ENCODE measurements around the gene COL20A1. TPM values are rescaled to one million over a fixed set of nuclear protein-coding genes. Genes with fewer than 3 reads are reported as not detected.

COL20A1 gene
- total RNA-seq, 4 donors from 2014 or later = 0.97 to 1.2 TPM; not detected in 2

DNA sequence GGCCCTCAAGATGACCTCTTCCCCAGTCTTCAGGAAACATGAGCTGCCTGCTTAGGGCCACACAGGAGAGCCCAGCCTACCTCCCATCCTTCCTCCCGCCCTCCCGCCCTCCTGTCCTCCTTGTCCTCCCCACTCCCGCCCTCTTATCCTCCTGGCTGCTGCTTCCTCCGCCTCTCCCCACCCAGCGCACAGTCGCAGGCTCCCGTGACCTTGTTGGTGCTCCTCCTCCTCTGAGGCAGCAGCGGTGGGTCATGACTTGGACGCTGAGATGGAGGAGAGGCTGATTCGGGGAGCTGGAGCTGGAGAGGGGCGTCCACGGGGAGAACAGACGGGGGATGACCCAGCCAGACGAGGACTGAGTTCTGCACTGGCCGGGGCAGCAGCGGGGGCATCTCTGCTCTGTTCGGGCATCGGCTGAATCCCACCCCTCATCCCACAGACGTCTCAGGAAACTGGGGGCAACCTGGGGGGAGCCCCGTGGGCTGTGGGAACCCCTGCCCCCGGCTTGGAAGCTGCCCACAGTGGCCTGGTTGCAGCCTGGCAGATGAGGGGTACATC, 35.8 kb downstream of the COL20A1 start:
- no peaks in the 10 kb centered on the region for H3K27me3 ChIP-seq
- no peak overlapping the region for H3K4me3 ChIP-seq
- no peak for DNase-seq
- TF ChIP-seq POLR2A (IDR thresholded peaks at IDR 0.05) = no peak
- TF ChIP-seq, protein P1, sequence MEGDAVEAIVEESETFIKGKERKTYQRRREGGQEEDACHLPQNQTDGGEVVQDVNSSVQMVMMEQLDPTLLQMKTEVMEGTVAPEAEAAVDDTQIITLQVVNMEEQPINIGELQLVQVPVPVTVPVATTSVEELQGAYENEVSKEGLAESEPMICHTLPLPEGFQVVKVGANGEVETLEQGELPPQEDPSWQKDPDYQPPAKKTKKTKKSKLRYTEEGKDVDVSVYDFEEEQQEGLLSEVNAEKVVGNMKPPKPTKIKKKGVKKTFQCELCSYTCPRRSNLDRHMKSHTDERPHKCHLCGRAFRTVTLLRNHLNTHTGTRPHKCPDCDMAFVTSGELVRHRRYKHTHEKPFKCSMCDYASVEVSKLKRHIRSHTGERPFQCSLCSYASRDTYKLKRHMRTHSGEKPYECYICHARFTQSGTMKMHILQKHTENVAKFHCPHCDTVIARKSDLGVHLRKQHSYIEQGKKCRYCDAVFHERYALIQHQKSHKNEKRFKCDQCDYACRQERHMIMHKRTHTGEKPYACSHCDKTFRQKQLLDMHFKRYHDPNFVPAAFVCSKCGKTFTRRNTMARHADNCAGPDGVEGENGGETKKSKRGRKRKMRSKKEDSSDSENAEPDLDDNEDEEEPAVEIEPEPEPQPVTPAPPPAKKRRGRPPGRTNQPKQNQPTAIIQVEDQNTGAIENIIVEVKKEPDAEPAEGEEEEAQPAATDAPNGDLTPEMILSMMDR (IDR thresholded peaks at IDR 0.05) = no peak
- peaks cover 0 to 3% of the 10 kb centered on the region in 2 donors for H3K9me3 ChIP-seq
- H3K4me1 ChIP-seq = no peaks in the 10 kb centered on the region
- intact Hi-C loops (cut with DNase I; ENCODE audit: low total_unique reads) = no loop called here
- H3K27ac ChIP-seq = no peak overlapping the region
- no peaks in the 10 kb centered on the region for H3K36me3 ChIP-seq

DNA sequence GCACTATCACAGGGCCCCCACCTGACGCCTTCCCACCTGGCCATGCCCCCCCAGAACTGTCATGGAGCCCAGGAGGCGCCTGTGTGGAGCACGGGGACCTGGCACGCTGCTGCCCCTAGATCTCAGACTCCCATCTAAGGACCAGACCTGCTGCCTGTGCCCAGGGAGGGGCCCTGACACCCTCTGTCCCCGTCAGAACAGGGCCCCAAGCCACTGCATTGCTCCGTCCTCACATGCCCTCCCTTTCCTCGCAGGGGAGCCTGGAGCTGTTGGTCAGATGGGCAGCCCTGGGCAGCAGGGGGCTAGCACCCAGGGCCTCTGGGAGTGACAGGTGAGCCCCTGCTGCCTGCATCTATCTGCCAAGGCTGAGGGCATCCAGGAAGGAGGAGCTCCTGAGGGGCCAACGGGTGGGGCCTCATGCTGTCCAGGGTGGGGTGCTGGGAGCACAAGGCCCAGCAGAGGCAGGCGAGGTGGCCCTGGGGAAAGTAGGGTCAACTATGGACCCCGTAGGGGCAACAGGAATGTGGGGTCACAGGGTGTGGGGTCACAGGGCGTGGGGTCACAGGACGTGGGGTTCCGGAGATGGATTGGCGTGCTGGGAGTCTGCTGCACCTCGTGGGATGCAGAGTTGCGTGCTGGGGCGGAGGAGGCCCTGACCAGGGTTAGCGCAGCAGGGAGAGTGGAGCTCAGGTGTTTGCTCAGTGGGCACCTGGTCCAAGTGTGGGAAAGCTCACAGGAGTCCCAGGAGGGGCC, 36.5 kb downstream of the COL20A1 start:
- H3K4me1 ChIP-seq = no peaks in the 10 kb centered on the region
- no peak overlapping the region for H3K4me3 ChIP-seq
- intact Hi-C loops (cut with DNase I; ENCODE audit: low total_unique reads) = no loop called here
- peaks cover 0 to 3% of the 10 kb centered on the region in 2 donors for H3K9me3 ChIP-seq
- TF ChIP-seq POLR2A (IDR thresholded peaks at IDR 0.05) = no peak
- TF ChIP-seq, protein P1 (IDR thresholded peaks at IDR 0.05) = no peak
- H3K36me3 ChIP-seq = no peaks in the 10 kb centered on the region
- no peak for DNase-seq
- H3K27ac ChIP-seq = no peak overlapping the region
- no peaks in the 10 kb centered on the region for H3K27me3 ChIP-seq

DNA sequence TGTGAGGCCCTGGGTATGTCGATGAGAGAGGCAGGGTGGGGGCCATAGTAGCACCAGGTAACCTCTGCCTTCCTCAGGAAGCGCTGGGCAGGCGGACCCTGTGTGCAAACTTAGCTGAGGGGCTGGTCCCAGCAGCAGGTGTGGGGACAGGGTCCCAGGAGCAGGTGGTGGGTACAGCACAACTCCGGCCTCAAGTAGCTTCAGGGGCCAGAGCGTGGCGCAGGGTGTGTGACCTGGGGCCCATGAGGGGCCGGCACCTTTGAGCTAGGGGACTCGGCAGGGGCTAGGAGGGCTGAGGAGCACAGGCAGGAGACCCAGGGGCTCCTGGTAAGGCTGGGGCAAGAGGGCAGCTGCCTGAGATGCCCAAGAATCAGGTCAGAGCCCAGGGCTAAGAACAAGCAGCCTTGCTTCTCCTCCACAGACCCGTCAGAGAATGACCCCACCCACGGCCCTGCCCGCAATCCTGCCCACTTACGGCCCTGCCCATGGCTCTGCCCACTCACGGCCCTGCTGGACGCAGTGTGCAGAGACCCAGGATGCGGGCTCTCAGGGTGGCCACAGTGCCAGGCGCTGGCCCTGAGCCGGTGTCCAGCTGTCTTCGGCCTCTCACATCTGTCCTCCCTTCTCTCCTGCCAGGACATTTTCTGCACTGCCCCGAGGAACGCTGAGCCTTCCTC, 37.2 kb downstream of the COL20A1 start:
- TF ChIP-seq, protein P1 (IDR thresholded peaks at IDR 0.05) = no peak
- TF ChIP-seq POLR2A (IDR thresholded peaks at IDR 0.05) = no peak
- Histone ChIP-seq H3K4me3 (no peak overlapping the region), H3K9me3 (peaks cover 0 to 3% of the 10 kb centered on the region in 2 donors), H3K4me1 (no peaks in the 10 kb centered on the region), H3K36me3 (no peaks in the 10 kb centered on the region), H3K27me3 (no peaks in the 10 kb centered on the region), H3K27ac (no peak overlapping the region)
- DNase-seq = no peak
- intact Hi-C loops (cut with DNase I; ENCODE audit: low total_unique reads) = no loop called here

DNA sequence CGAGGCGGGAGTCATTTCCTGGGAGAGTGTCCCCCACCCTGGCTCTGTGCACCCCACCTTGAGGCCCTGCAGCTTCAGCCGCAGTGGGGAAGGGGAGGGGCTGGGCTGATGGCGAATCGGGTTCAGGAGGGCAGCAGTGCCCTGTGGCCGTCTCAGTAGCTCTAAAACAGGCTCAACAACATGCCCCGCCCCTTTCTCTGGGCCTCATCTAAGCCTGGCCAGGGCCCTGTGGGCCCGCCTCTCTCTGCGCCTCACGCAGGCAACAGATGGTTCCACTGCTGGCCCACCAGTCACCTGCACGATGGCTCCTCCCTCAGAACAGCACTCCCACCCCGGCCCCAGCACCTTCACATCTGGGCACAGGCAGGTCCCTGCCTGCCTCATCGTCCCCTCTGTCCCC, 38.0 kb downstream of the COL20A1 start:
- H3K4me3 ChIP-seq = no peak overlapping the region
- H3K27me3 ChIP-seq = no peaks in the 10 kb centered on the region
- intact Hi-C loops (cut with DNase I; ENCODE audit: low total_unique reads) = no loop called here
- TF ChIP-seq, protein P1 (IDR thresholded peaks at IDR 0.05) = no peak
- TF ChIP-seq POLR2A (IDR thresholded peaks at IDR 0.05) = no peak
- DNase-seq = no peak
- H3K4me1 ChIP-seq = no peaks in the 10 kb centered on the region
- peaks cover 0 to 3% of the 10 kb centered on the region in 2 donors for H3K9me3 ChIP-seq
- no peak overlapping the region for H3K27ac ChIP-seq
- H3K36me3 ChIP-seq = no peaks in the 10 kb centered on the region

Data from uterus (tissue), 4 donors.